Activated T-cell treated with anti-CD3 and anti-CD28 coated beads, Interleukin-2, amount 50 U/mL, for 24 hours (primary cell): Measurements from ENCODE around the gene FBF1.

Experiments
- DNase-seq: peaks from one replicate; pipeline ENCODE4 v3.0.0-alpha.2; 2020
- H3K27ac Mint-ChIP-seq: 2 replicates; pipeline ENCODE4 v1.8.0; 2020; ENCODE audit warnings: mild to moderate bottlenecking, mixed read lengths
- H3K27me3 Mint-ChIP-seq: 2 replicates; pipeline ENCODE4 v1.8.0; 2020; ENCODE audit warnings: mixed read lengths
- H3K36me3 Mint-ChIP-seq: 2 replicates; pipeline ENCODE4 v1.8.0; 2020; ENCODE audit warnings: low read depth, mixed read lengths
- H3K4me1 Mint-ChIP-seq: 2 replicates; pipeline ENCODE4 v1.8.0; 2020; ENCODE audit warnings: low read depth, mixed read lengths
- H3K4me3 Mint-ChIP-seq: 2 replicates; pipeline ENCODE4 v1.8.0; 2020; ENCODE audit warnings: mild to moderate bottlenecking, moderate library complexity, mixed read lengths
- H3K9me3 Mint-ChIP-seq: 2 replicates; pipeline ENCODE4 v1.8.0; 2020; ENCODE audit warnings: mixed read lengths

FBF1 gene

GRCh38 chr17:75931062-75931461 lies 9.8 kb downstream of the FBF1 start:
- no peaks in the 10 kb centered on the region for H3K9me3 Mint-ChIP-seq
- no peak for DNase-seq
- peaks cover 27% of the 10 kb centered on the region for H3K36me3 Mint-ChIP-seq
- H3K4me1 Mint-ChIP-seq, result no peaks in the 10 kb centered on the region
- no peak overlapping the region for H3K4me3 Mint-ChIP-seq
- H3K27me3 Mint-ChIP-seq, result no peaks in the 10 kb centered on the region
- H3K27ac Mint-ChIP-seq, result no peak overlapping the region

GRCh38 chr17:75927286-75927922 lies 13.4 kb downstream of the FBF1 start:
- Mint-ChIP-seq H3K36me3 (peaks cover 35% of the 10 kb centered on the region), H3K4me3 (no peak overlapping the region), H3K4me1 (no peaks in the 10 kb centered on the region), H3K27me3 (no peaks in the 10 kb centered on the region), H3K9me3 (no peaks in the 10 kb centered on the region), H3K27ac (no peak overlapping the region)
- no peak for DNase-seq

GRCh38 chr17:75926456-75926855 lies 14.4 kb downstream of the FBF1 start:
- H3K36me3 Mint-ChIP-seq, result peaks cover 35% of the 10 kb centered on the region
- H3K4me3 Mint-ChIP-seq, result no peak overlapping the region
- H3K9me3 Mint-ChIP-seq, result no peaks in the 10 kb centered on the region
- H3K27ac Mint-ChIP-seq, result no peak overlapping the region
- no peaks in the 10 kb centered on the region for H3K27me3 Mint-ChIP-seq
- no peak for DNase-seq
- H3K4me1 Mint-ChIP-seq, result no peaks in the 10 kb centered on the region

DNA sequence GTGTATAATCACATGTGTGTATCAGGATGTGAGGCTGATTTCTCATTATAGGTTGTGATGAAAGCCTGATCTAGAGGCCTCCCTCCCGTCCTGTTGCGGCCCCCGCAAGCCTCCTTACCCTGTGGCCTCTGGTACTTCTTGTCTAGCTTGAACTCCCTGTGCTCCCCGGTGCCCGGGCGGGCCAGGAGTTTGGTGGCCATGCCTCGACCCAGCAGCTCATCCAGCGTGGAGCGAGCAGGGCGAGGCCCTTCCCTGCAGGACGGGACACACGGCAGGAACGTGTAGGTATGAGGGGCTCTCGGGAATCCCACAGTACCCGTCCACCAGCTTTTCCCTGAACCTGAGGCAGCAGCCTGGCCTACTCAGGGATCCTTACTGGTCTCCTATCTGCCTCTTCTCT lies 14.9 kb downstream of the FBF1 start:
- Mint-ChIP-seq H3K27me3 (no peaks in the 10 kb centered on the region), H3K4me3 (no peak overlapping the region), H3K27ac (no peak overlapping the region), H3K9me3 (no peaks in the 10 kb centered on the region), H3K4me1 (no peaks in the 10 kb centered on the region), H3K36me3 (peaks cover 39% of the 10 kb centered on the region)
- no peak for DNase-seq

GRCh38 chr17:75925103-75925502 lies 15.7 kb downstream of the FBF1 start:
- no peak overlapping the region for H3K27ac Mint-ChIP-seq
- H3K4me1 Mint-ChIP-seq, result no peaks in the 10 kb centered on the region
- no peaks in the 10 kb centered on the region for H3K27me3 Mint-ChIP-seq

DNA sequence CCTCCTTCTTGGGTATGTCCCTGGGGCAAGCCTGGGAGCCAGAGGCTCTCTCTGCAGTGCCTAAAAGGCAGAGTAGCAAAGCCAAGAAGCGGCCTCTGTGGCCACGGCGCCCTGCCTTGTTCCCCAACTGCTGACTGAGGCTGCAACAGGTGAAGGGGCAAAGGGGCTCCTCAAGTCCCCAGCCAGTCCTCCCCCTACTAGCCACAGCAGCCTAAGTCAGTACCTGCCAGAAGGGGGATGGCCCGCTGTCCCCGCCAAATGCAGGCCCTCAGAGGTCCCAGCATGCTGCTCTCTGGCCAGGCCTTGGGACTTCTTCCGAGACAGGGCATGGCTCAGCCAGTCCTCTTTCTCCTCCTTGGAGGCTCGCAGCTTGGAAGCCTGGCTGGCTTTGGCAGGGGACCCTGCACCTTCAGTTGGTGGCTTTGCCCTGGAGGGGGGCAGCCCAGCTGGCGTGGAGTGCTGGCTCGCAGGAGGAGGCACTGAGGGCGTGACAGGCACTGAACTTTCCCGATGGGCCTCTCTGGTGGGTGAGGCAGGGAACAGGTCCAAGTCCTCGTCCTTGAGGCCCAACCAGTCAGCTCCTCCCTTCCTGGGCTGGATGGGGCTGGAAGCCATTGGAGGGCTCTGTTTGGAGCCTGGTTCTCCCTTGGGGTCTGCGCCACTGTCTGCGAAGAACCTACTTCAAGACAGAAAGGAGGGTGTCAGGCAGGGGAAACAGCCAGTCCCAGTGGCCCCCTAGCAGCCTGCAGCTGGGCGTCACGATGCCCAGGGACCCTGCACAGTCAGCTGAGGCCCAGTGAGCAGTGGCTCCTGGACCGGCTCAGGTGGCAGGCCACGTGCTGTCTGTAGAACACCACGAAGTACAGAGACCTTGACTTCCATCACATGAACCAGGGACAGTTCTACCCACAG lies 17.6 kb downstream of the FBF1 start:
- Mint-ChIP-seq H3K9me3 (no peaks in the 10 kb centered on the region), H3K36me3 (peaks cover 46% of the 10 kb centered on the region), H3K27me3 (no peaks in the 10 kb centered on the region), H3K4me1 (no peaks in the 10 kb centered on the region), H3K4me3 (no peak overlapping the region), H3K27ac (no peak overlapping the region)
- no peak for DNase-seq

More at GRCh38 chr17:75925103-75925502, 15.7 kb downstream of the FBF1 start:
- Mint-ChIP-seq H3K4me3 (no peak overlapping the region), H3K9me3 (no peaks in the 10 kb centered on the region), H3K36me3 (peaks cover 37% of the 10 kb centered on the region)
- no peak for DNase-seq

GRCh38 chr17:75922173-75922961 lies 18.5 kb downstream of the FBF1 start:
- Mint-ChIP-seq H3K36me3 (peaks cover 46% of the 10 kb centered on the region), H3K4me1 (no peaks in the 10 kb centered on the region), H3K9me3 (no peaks in the 10 kb centered on the region), H3K27me3 (no peaks in the 10 kb centered on the region), H3K4me3 (no peak overlapping the region), H3K27ac (no peak overlapping the region)
- no peak for DNase-seq

- no peak for DNase-seq
- Mint-ChIP-seq H3K27me3 (no peaks in the 10 kb centered on the region), H3K4me1 (no peaks in the 10 kb centered on the region)
Observed at GRCh38 chr17:75921596-75921995, 19.2 kb downstream of the FBF1 start.

GRCh38 chr17:75920045-75920560 lies 20.7 kb downstream of the FBF1 start:
- no peak overlapping the region for H3K27ac Mint-ChIP-seq

More at GRCh38 chr17:75921596-75921995, 19.2 kb downstream of the FBF1 start:
- Mint-ChIP-seq H3K4me3 (no peak overlapping the region), H3K9me3 (no peaks in the 10 kb centered on the region), H3K36me3 (peaks cover 43% of the 10 kb centered on the region), H3K27ac (no peak overlapping the region)

DNA sequence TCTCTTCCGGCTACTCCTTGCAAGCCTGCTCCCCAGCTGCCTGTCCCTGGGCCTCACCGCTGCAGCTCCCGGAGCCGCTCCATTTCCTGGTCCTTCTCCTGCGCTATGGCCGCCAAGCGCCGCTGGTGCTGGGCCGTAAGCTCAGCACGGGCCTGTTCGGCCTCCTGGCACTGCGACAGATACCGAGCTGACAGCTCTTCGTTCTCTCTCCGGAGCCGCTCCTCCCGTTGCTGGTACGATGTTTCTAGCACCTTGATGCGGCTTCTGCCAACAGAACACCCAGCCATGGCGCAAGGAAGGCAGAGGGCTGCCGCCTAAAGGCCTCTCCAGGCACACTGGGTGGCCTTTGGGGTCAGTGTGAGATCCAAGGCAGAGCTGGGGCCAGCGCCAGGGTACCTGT lies 21.2 kb downstream of the FBF1 start:
- no peak for DNase-seq
- H3K36me3 Mint-ChIP-seq, result peaks cover 41% of the 10 kb centered on the region
- H3K9me3 Mint-ChIP-seq, result no peaks in the 10 kb centered on the region
- no peaks in the 10 kb centered on the region for H3K27me3 Mint-ChIP-seq
- no peaks in the 10 kb centered on the region for H3K4me1 Mint-ChIP-seq
- H3K27ac Mint-ChIP-seq, result no peak overlapping the region
- no peak overlapping the region for H3K4me3 Mint-ChIP-seq

More at GRCh38 chr17:75920045-75920560, 20.7 kb downstream of the FBF1 start:
- no peak for DNase-seq
- no peaks in the 10 kb centered on the region for H3K9me3 Mint-ChIP-seq
- H3K27me3 Mint-ChIP-seq, result no peaks in the 10 kb centered on the region
- H3K36me3 Mint-ChIP-seq, result peaks cover 38% of the 10 kb centered on the region
- H3K4me3 Mint-ChIP-seq, result no peak overlapping the region
- no peaks in the 10 kb centered on the region for H3K4me1 Mint-ChIP-seq

DNA sequence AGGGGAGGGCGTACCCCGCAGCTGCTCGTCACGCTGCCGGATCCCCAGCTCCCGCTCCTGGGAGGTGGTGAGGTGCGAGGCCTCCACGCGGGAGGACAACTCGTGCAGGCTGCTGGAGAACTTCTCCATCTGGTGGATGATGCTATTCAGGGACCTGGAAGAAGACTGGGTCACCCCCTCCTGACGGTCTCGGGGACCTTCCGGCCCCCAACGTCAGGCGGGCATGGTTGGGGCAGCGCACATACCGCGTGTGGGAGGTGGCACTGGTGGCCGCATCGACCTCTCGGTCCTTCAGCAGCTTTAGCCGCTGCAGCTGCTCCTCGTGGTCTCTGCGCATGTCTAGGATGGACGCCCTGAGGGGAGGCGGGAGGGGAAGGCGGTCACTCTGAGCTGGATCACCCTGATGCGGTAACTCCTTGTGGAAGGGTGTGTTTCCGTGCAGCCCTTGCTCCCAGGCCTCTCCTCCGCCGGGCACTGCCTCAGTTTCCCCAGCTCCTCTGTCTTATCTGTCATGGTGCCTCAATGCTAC lies 22.9 kb downstream of the FBF1 start:
- no peaks in the 10 kb centered on the region for H3K9me3 Mint-ChIP-seq
- H3K4me3 Mint-ChIP-seq, result no peak overlapping the region
- peaks cover 42% of the 10 kb centered on the region for H3K36me3 Mint-ChIP-seq
- no peak overlapping the region for H3K27ac Mint-ChIP-seq
- H3K27me3 Mint-ChIP-seq, result no peaks in the 10 kb centered on the region
- no peaks in the 10 kb centered on the region for H3K4me1 Mint-ChIP-seq
- DNase-seq, result no peak

DNA sequence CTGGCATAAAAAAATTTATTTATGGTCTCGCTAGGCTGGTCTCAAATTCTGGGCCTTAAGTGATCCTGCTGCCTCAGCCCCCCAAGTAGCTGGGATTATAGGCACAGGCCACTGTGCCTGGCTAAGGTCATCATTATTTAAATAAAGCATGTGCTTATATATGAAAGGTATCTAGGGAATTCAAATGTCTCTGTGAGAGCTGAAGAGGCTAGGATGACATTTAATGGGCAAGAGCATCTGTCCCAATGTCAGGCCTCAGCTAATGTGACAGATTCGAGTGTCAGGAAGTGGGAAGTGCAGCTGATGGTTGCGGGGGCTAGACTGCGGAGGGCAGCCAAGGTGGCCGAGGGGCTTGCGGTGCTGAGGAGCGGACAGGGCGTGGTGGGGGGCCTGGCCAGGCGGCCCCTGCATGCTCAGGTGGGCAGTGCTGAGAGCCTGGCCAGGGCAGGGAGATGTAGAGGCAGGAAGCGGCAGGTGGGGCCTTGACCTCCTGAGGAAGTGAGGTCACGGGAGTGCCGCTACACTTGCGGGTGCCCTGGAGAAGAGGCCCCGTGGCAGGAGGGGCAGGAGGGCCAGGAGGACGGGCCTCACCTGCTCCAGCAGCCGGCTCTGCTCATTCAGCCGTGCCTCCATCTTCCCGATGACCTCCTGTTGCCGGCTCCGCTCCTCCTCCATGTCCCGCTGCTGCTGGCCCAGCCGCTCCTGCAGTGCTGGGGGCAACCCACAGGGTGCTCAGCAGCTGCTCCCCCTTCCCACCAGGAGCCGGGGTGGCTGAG lies 23.5 kb downstream of the FBF1 start:
- Mint-ChIP-seq H3K4me3 (no peak overlapping the region), H3K36me3 (peaks cover 43% of the 10 kb centered on the region), H3K27ac (no peak overlapping the region), H3K9me3 (no peaks in the 10 kb centered on the region), H3K27me3 (no peaks in the 10 kb centered on the region), H3K4me1 (no peaks in the 10 kb centered on the region)
- no peak for DNase-seq

- Mint-ChIP-seq H3K4me3 (no peak overlapping the region), H3K9me3 (no peaks in the 10 kb centered on the region), H3K27me3 (no peaks in the 10 kb centered on the region), H3K36me3 (peaks cover 47% of the 10 kb centered on the region), H3K4me1 (no peaks in the 10 kb centered on the region), H3K27ac (no peak overlapping the region)
- no peak for DNase-seq
Observed at GRCh38 chr17:75915268-75915667, 25.6 kb downstream of the FBF1 start.
